OCI-LY7 (cell line): ENCODE results near the gene TWNK.

Experiments used
- CTCF ChIP-seq: fragments of 200-600 bp; sonication (generic); conservative IDR thresholded peaks from 2 replicates; pipeline ENCODE4 v1.5.1; 2014; ENCODE audit warnings: mild to moderate bottlenecking, antibody characterized with exemption, low read length, moderate library complexity, mixed read lengths
- EZH2phosphoT487 ChIP-seq: fragments of 200-600 bp; sonication (generic); IDR thresholded peaks from 2 replicates; pipeline ENCODE4 v1.6.1; 2018; ENCODE audit warnings: low read depth, borderline replicate concordance, mild to moderate bottlenecking, mixed run types, antibody characterized with exemption, low read length, moderate library complexity, mixed read lengths

- TF ChIP-seq CTCF (no peak), EZH2phosphoT487 (no peak)
Measured at GRCh38 chr10:101008823-101009423, 21.6 kb downstream of the TWNK start.
